ENCODE data around the gene GALNTL6.
"Not testable (repeated sequence)": the region's sequence is repeated elsewhere in the genome, so short reads cannot be mapped to it uniquely, and the experiment has no call there.

The GALNTL6 gene

GRCh38 chr4:172953896-172954568 lies 1140.8 kb downstream of the GALNTL6 start:
- no peak for DNase-seq

- not testable (repeated sequence) for DNase-seq
These were observed 1143.1 kb downstream of the GALNTL6 start for GRCh38 chr4:172956340-172956739.

GRCh38 chr4:172957216-172957615 lies 1144.0 kb downstream of the GALNTL6 start:
- DNase-seq = no peak

DNA sequence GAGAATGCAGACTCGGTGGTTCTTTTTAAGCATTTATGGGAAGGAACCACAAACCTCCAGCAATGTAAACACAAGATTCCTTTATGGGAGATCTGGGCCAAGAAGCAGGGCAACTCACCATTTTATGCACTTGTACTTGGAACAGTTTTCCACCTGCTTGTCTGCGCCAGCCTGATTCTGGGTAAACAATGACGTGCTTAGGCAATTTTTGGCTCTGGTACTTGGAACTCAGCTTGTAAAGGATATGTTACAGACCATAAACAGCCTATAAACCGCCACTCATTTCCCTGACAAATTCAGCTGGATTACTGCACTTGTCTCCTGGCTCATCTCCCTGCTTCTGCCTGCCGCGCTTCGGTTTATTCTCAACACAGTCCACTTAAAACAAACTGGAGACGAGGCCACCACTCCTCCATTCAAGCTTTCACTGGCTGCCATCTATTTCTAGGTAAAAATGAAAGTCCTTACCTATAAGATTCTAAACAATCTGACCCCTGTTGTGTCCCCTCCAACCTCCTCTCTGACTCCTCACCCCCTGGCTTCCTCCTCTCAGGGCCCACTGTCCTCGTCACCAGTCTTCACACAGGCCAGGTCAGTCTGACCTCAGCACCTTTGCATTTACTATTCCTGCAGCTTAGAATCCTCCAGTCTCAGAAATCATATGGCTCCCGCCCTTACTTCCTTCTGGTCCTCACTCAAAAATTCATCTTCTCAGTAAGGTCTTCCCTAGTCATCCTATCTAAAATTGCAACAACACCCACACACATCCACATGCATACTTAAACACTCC lies 1149.6 kb downstream of the GALNTL6 start:
- DNase-seq = no peak

DNA sequence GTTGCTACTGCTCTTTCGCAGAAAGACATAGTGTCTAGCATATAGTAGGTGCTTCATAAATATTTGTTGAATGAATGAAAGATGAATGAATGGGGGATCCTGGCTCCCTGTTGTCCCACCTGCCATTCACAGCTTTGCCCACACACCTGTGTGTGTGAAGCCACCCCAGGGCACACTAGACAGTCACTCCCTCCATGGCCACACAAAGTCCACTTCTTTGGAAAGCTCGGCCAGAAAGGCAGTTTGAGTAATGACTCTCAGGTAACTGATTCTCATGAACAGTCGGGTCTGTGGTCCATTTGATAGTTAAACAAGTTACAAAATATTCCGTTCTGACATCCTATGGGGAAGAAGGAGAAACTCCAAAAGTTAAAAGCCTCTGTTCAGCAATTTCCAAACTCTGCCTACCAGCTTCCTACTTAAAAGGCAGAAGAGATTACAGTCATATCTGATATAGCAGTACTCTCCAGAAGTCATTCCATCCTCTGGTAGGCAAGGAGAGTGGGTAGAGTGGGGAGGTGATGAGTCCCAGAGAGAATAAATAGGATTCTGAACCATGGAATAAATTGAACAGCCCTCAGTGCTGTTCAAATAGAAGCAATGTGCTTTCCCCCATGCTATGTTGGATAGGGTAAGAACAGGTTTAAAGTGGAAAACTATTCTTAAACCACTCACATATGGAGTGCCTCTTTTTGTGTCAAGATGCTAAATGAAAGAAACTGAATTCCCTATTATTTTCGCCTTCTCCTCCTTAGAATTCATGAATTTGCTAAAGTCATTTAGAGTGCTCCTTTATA lies 1150.5 kb downstream of the GALNTL6 start:
- DNase-seq = no peak

DNA sequence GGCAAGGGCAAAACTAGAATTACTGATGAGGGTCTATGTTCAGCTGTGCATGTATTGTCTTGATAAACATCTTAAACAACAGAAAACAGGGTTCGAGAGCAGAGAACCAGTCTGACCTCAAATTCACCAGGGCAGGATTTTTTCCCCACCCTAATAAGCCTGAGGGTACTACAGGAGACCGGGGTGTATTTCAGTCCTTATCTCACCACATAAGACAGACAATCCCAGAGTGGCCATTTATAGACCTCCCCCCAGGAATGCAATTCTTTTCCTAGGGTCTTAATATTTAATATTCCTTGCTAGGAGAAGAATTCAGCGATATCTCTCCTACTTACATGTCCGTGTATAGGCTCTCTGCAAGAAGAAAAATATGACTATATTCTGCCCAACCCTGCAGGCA lies 1157.0 kb downstream of the GALNTL6 start:
- DNase-seq = not testable (repeated sequence)

GRCh38 chr4:172974586-172974985 lies 1161.4 kb downstream of the GALNTL6 start:
- no peak for DNase-seq

DNA sequence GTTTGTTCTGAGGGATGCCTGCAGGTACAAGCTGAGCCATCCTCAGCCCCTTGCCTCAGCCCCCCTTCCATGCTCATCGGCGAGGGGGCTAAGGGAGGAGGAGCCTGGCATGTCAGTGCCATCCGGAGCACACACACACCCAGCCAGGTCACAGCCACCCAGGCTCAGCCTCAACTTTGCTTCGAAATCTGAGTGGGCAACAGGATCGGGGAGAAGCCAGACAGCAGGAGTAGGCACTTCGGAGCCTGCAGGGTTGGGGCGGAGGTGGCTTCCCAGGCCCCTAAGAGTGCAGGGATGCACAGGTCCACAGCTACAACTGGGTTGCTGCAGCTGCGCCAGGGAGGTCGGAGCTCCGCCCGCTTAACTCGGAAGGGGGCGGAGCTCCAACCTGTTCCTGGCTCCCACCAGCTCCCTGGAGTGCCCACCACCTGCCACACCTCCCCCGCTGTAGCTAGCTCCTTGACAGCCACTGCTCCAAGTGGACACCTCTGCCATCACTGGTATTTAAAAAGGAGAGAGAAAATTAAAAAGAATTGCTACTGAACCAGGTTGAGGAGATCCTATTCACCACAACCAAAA lies 1162.5 kb downstream of the GALNTL6 start:
- no peak for DNase-seq

- not testable (repeated sequence) for DNase-seq
These were observed 1164.4 kb downstream of the GALNTL6 start for GRCh38 chr4:172977491-172978041.

DNA sequence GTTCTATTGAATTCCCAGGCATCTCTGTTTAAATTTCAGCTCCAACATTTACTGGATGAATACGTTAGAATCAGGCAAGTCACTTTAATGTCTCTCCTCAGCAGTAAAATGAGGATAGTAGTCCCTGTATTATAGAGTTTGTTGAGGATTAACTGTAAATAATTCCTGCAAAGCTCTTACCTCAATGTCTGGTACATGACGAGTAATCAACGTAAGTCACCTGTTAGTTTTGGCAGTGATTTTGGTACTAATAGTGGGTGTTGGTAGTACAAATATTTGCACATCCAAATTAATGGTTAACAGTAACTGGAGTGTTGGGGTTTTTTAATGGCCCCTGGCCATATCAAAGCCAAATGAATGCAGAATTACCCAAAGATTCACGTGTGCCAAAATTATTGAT lies 1165.6 kb downstream of the GALNTL6 start:
- no peak for DNase-seq

DNA sequence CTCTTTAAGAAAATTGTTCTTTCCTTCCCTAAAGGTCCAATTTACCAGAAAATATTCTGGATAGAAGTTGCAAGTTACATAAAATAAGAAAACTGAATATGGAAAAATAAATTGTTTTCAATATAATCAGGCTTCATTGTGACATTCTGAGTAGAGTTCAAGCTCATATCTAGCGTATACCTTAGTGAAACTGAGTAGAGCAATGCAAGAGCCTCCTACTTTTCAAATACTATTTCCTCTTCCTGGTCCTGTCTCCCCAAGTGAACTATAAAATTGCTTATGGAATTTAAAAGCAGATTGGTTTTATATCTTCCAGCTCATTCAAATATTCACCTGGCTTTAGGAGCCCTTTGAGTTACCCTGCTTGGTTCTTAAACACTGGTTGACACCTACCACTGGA lies 1166.1 kb downstream of the GALNTL6 start:
- DNase-seq = no peak

DNA sequence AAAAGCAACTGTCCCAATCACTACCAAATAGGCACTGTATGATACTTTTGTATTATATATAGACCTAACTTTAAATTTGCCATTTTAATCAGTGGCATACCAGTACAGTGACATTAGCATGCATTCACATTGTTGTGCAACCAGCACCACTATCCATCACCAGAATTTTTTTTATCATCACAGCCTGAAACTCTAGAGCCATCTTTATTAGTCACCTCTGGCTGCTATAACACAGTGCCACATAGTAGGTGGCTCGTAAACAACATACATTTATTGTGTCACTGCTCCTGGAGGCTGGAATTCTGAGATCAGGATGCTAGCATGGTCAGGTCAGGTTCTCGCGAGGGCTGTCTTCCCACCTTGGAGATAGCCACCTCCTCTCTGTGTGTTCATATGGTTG lies 1167.0 kb downstream of the GALNTL6 start:
- DNase-seq = no peak

GRCh38 chr4:172982151-172982590 lies 1169.0 kb downstream of the GALNTL6 start:
- no peak for DNase-seq

DNA sequence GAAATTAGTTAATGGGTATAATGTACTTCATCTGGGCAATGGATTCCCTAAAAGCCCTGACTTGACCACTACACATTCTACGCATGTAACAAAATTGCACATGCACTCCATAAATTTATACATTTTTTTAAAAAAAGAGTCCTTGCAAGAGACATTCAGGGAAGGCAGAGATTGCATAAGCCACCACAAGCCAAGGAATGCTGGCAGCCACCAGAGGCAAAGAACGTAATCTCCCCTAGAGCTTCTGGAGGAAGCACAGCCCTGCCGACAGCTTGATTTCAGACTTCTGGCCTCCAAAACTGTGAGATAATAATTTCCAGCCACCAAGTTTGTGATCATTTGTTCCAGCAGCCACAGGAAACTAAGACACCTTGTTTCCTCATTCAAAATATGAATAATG lies 1169.8 kb downstream of the GALNTL6 start:
- DNase-seq = no peak

DNA sequence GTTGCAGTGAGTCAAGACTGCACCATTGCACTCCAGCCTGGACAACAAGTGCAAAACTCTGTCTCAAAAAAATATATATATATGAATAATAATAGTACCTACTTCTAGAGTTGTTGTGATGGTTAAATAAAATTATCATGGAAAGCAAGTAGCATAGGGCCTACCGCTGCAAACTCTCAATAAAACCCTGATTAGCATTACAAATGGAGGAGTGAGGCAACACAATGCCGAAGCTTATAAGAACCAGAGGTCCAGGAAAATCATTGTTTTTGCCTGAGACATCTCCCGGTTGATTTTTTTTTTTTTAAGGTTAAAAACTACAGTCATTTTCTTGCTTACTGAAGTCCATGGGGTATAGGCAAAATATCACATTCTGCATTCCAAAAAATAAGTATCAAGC lies 1170.4 kb downstream of the GALNTL6 start:
- DNase-seq = no peak

- DNase-seq = no peak
These were observed 1172.3 kb downstream of the GALNTL6 start for GRCh38 chr4:172985552-172985951.

DNA sequence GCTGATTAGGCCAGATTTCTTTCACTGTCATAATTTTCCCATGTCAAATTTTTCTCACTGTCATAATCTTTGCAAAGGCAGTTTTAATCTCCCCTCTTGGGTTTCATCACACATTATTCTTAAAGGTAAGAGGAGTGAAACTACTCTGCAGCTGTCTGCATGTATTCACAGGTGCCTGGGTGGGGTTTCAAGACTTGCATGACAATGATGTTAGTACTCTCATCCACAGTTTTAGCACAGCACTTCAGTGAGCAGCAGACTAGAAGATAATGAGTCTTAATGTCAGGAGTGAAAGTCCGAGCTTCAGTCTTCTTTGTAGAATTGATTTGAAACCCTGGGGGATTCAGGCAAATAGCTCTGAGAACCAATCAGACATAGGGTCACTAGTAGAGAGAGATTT lies 1172.9 kb downstream of the GALNTL6 start:
- DNase-seq = no peak

DNA sequence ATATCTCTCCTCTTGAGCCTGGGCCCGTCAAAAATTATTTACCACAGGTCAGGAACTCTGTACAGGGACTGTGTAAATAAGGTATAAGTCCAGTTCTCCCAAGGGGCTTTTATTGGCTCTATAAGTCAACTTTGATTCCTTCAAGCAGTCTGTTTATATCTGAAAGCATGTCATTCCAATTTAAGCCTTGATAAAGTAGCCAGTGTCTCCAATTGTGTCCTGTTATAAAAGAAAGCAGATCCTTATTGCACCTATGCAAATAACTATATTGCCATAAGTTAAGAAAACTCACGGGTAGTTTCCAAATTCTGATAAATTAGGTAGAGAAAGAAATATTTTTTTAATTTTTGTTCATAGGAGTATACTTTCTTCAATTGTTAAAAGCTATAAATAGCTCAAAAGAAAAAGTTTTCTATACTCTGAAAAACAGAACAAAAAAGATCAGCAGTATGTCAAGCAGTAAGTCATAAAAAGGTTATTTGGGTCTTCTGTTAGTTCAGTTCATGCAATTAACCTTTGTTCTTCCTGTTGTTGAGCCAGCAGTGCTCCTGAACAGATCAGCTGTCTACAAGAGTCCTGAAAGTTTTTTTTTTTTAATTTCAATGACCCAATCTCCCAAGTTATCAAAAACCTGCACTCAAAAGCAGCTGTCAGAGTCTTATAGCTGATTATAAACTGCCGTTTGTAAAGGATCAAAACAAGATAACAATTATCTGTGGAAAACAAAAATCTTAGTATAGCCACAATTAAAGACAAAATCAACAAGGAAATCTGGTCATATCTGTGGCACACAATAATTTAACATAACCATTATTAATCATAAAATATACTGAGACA lies 1177.0 kb downstream of the GALNTL6 start:
- no peak for DNase-seq

DNA sequence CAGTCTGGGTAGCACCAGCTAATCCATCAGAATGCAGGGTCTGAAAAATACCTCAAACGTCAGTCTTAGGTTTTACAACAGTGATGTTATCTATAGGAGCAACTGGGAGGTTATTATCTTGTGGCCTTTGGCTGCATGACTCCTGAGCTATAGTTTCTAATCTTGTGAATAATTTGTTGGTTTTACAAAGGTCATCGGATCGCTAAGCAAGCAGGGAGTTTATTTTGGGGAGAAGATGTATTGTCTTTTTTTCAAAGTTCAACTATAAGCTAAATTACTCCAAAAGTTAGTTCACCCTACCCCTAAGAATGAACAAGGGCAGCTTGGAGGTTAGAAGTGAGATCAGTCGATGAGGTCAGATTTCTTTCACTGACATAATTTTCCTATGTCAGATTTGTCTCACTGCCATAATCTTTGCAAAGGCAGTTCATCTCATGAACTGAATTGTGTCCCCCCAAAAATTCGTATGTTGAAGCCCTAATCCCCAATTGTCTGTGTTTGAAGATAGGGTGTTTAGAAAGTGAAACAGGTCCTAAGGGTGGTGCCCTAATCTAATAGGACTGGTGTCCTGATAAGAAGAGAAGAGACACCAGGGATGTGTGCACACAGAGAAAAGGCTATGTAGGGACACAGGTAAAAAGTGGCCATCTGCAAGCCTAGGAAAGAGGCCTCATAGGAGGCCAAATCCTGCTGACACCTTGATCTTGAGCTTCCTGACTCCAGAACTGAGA lies 1179.6 kb downstream of the GALNTL6 start:
- DNase-seq = no peak

DNA sequence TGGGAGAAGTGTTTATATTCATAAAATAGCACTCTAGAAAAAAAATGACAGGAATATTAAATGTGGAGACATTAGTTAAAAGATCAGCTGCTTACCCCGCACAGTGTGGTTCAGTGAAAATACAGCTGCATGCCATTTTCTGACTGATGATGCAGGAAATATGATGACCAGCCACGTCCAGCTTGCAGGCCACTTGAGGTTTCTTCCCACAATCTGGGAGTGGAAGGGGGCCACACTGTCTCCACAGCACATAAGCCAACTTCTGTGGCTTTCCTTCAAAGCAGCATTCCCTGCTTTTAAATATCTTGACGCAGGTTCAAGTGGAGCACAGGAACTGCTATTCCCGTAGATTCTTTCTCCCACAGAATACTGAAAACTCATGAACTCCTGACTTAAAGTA lies 1182.0 kb downstream of the GALNTL6 start:
- DNase-seq = no peak

GRCh38 chr4:172995704-172996103 lies 1182.5 kb downstream of the GALNTL6 start:
- DNase-seq = no peak
